GM23338 (cell line): ENCODE measurements around the gene PTGER2. TPM values are rescaled to one million over a fixed set of nuclear protein-coding genes. Genes with fewer than 3 reads are reported as not detected.

Experiments
- ATAC-seq: fragments of 200-7000 bp; cut with Tn5 transposase; 3 replicates; pipeline ENCODE4 v1.9.1; 2020
- DNase-seq: peaks from one replicate; pipeline ENCODE4 v3.0.0-alpha.2; 2015; ENCODE audit warnings: low spot score
- H2AFZ ChIP-seq: fragments of 200-600 bp; sonication (generic); 2 replicates; pipeline ENCODE4 v1.8.0; 2016; ENCODE audit warnings: antibody characterized with exemption, mild to moderate bottlenecking, moderate library complexity
- H3F3A ChIP-seq: fragments of 200-600 bp; sonication (generic); replicated peaks from 2 replicates; pipeline ENCODE4 v1.8.0; 2017; ENCODE audit warnings: antibody characterized with exemption, mixed run types, low read depth
- H3K27ac ChIP-seq: fragments of 200-600 bp; sonication (generic); 2 replicates; pipeline ENCODE4 v1.6.1; 2016; ENCODE audit warnings: low read depth
- H3K27me3 ChIP-seq: fragments of 200-600 bp; sonication (generic); 2 replicates; pipeline ENCODE4 v1.8.0; 2016; ENCODE audit warnings: mild to moderate bottlenecking, mixed run types, moderate library complexity; ENCODE audit not compliant: insufficient read depth
- H3K36me3 ChIP-seq: fragments of 200-600 bp; sonication (generic); 2 replicates; pipeline ENCODE4 v1.8.0; 2016; ENCODE audit warnings: mild to moderate bottlenecking; ENCODE audit not compliant: insufficient read depth
- H3K4me1 ChIP-seq: fragments of 200-600 bp; sonication (generic); 2 replicates; pipeline ENCODE4 v1.8.0; 2016; ENCODE audit warnings: mild to moderate bottlenecking, moderate library complexity; ENCODE audit not compliant: insufficient read depth
- H3K4me2 ChIP-seq: fragments of 200-600 bp; sonication (generic); 2 replicates; pipeline ENCODE4 v1.7.1; 2017; ENCODE audit warnings: mixed run types
- H3K4me3 ChIP-seq: fragments of 200-600 bp; sonication (generic); 2 replicates; pipeline ENCODE4 v1.6.1; 2016; ENCODE audit warnings: mixed run types
- H3K79me2 ChIP-seq: fragments of 200-600 bp; sonication (generic); replicated peaks from 2 replicates; pipeline ENCODE4 v1.8.0; 2017; ENCODE audit warnings: mild to moderate bottlenecking; ENCODE audit not compliant: insufficient read depth
- H3K9me2 ChIP-seq: fragments of 200-600 bp; sonication (generic); 2 replicates; pipeline ENCODE4 v1.8.0; 2017; ENCODE audit not compliant: insufficient read depth
- H4K20me1 ChIP-seq: fragments of 200-600 bp; sonication (generic); replicated peaks from 2 replicates; pipeline ENCODE4 v1.8.0; 2017; ENCODE audit warnings: mild to moderate bottlenecking; ENCODE audit not compliant: insufficient read depth
- H3K27ac Mint-ChIP-seq: 2 replicates; pipeline ENCODE4 v1.8.0; 2020; ENCODE audit warnings: inconsistent platforms, mild to moderate bottlenecking, moderate library complexity, mixed read lengths
- H3K27me3 Mint-ChIP-seq: 3 replicates; pipeline ENCODE4 v1.8.0; 2022; ENCODE audit warnings: low read depth, mild to moderate bottlenecking, moderate library complexity, mixed read lengths, inconsistent platforms; ENCODE audit not compliant: insufficient read depth, poor library complexity
- H3K36me3 Mint-ChIP-seq: 3 replicates; pipeline ENCODE4 v1.8.0; 2021; ENCODE audit warnings: low read depth, mild to moderate bottlenecking, inconsistent platforms, moderate library complexity, mixed read lengths
- H3K4me1 Mint-ChIP-seq: 3 replicates; pipeline ENCODE4 v1.8.0; 2020; ENCODE audit warnings: mild to moderate bottlenecking, inconsistent platforms, mixed read lengths
- H3K4me3 Mint-ChIP-seq: 3 replicates; pipeline ENCODE4 v1.8.0; 2021; ENCODE audit warnings: moderate library complexity, mild to moderate bottlenecking, inconsistent platforms, mixed read lengths
- H3K9me3 Mint-ChIP-seq: 3 replicates; pipeline ENCODE4 v1.8.0; 2020; ENCODE audit warnings: moderate library complexity, mild to moderate bottlenecking, inconsistent platforms, mixed read lengths
- NANOG ChIP-seq: IDR thresholded peaks from 2 replicates; pipeline ENCODE4 v1.6.1; 2016; ENCODE audit warnings: antibody characterized with exemption, borderline replicate concordance
- polyA plus RNA-seq: library from polyadenylated mRNA; unstranded; fragments of >200 nt; fragmentation: Nextera tagmentation; extraction: Ambion mirVana; gene quantifications from 2 replicates; pipeline ENCODE4 v1.2.1, GENCODE V29; 2016
- total RNA-seq: library from RNA; depleted of rRNA; stranded (reverse); fragments of >200 nt; shearing (Covaris generic); gene quantifications from 2 replicates; pipeline ENCODE4 v1.2.3, GENCODE V29; 2014; rRNA removed
- TF ChIP-seq, protein P1 (sequence below), 2 experiments: fragments of 200-600 bp in 1 of 2; sonication (generic) in 1 of 2; conservative IDR thresholded peaks; 2 replicates each; pipeline versions ENCODE4 v1.5.1 to v1.6.1; 2016 to 2017; ENCODE audit warnings: antibody characterized with exemption in 2 of 2, low read depth in 2 of 2, mild to moderate bottlenecking in 2 of 2, moderate library complexity in 1 of 2

PTGER2 gene
- total and polyA plus RNA-seq, 2 experiments from 2014 or later, result 1.3 TPM

DNA sequence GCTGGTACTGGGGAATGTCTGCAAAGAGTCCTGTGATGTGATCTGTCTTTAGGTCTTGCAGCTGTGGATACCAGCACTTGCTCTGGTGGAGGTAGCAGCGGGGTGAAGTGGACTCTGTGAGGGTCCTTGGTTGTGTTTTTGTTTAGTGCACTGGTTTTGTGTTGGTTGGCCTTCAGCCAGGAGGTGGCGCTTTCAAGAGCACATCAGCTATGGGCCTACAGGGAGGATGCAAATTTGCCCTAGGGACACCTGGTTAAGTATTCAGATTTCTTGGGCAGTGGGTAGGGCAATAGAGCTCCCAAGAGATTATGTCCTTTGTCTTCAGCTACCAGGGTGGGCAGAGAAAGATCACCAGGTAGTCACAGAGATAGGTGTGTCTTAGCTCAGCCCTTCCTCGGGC is 63.8 kb downstream of the PTGER2 start:
- H3K4me3 ChIP-seq, result no peak overlapping the region
- H4K20me1 ChIP-seq, result no peaks in the 10 kb centered on the region
- H2AFZ ChIP-seq, result peak overlapping the region; percentile 87
- no peak for TF ChIP-seq NANOG
- TF ChIP-seq, protein P1, sequence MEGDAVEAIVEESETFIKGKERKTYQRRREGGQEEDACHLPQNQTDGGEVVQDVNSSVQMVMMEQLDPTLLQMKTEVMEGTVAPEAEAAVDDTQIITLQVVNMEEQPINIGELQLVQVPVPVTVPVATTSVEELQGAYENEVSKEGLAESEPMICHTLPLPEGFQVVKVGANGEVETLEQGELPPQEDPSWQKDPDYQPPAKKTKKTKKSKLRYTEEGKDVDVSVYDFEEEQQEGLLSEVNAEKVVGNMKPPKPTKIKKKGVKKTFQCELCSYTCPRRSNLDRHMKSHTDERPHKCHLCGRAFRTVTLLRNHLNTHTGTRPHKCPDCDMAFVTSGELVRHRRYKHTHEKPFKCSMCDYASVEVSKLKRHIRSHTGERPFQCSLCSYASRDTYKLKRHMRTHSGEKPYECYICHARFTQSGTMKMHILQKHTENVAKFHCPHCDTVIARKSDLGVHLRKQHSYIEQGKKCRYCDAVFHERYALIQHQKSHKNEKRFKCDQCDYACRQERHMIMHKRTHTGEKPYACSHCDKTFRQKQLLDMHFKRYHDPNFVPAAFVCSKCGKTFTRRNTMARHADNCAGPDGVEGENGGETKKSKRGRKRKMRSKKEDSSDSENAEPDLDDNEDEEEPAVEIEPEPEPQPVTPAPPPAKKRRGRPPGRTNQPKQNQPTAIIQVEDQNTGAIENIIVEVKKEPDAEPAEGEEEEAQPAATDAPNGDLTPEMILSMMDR (conservative IDR thresholded peaks at IDR 0.05; ENCODE audit: low read depth in 2 of 2), result peak; percentile 59 to 71
- H3K4me1 ChIP-seq, result no peaks in the 10 kb centered on the region
- peak overlapping the region; percentile 79; the same call in 1 of the 2 replicates for H3K27ac Mint-ChIP-seq
- peak; percentile 27; the same call in 1 of the 3 replicates for ATAC-seq
- H3K4me3 Mint-ChIP-seq, result no peak overlapping the region
- H3K27me3 ChIP-seq, result no peaks in the 10 kb centered on the region
- peaks cover 14% of the 10 kb centered on the region; the same call in 1 of the 3 replicates for H3K9me3 Mint-ChIP-seq
- H3K9me2 ChIP-seq, result peaks cover 5% of the 10 kb centered on the region; the same call in 1 of the 2 replicates
- H3K79me2 ChIP-seq, result no peaks in the 10 kb centered on the region
- no peak overlapping the region for H3K4me2 ChIP-seq
- no peaks in the 10 kb centered on the region for H3F3A ChIP-seq
- H3K27ac ChIP-seq, result no peak overlapping the region
- no peaks in the 10 kb centered on the region for H3K36me3 ChIP-seq
- H3K36me3 Mint-ChIP-seq, result peaks cover 5% of the 10 kb centered on the region; the same call in 2 of the 3 replicates
- DNase-seq, result peak; percentile 57
- peaks cover 2% of the 10 kb centered on the region for H3K27me3 Mint-ChIP-seq
- no peaks in the 10 kb centered on the region for H3K4me1 Mint-ChIP-seq

Other genes with a start within 250 kb of the PTGER2 start
- gene NID2, start 245.3 kb upstream of the PTGER2 start, total RNA-seq, result 7.1 and 10.4 TPM in 2 replicates
- gene NID2, start 245.3 kb upstream of the PTGER2 start, polyA plus RNA-seq, result 2.7 and 4.3 TPM in 2 replicates
- gene PTGDR, start 46.6 kb upstream of the PTGER2 start, total RNA-seq, result 0.23 TPM in 1 of 2 replicates, not detected in the other
- gene PTGDR, start 46.6 kb upstream of the PTGER2 start, polyA plus RNA-seq, result 0.06 TPM in 1 of 2 replicates, not detected in the other
- 13.3 and 13.6 TPM in 2 replicates for gene TXNDC16, start 238.2 kb downstream of the PTGER2 start, total RNA-seq
- 14.0 and 14.6 TPM in 2 replicates for gene TXNDC16, start 238.2 kb downstream of the PTGER2 start, polyA plus RNA-seq
- 3.3 and 5.2 TPM in 2 replicates for gene GPR137C, start 238.5 kb downstream of the PTGER2 start, total RNA-seq
- 2.2 and 2.4 TPM in 2 replicates for gene GPR137C, start 238.5 kb downstream of the PTGER2 start, polyA plus RNA-seq